ENCODE data around the gene BTNL3. TPM values are rescaled to one million over a fixed set of nuclear protein-coding genes. Genes with fewer than 3 reads are reported as not detected.

Gene BTNL3
- total RNA-seq, 1 donor from 2014 or later, result 0.34 TPM

GRCh38 chr5:181042036-181042713 is 53.5 kb downstream of the BTNL3 start:
- no peaks in the 10 kb centered on the region for H3K9me3 Mint-ChIP-seq
- H3K9me3 ChIP-seq (ENCODE audit: low read depth), result no peaks in the 10 kb centered on the region
- H3K4me1 ChIP-seq, result no peaks in the 10 kb centered on the region
- H2AFZ ChIP-seq (replicated peaks), result no peak overlapping the region
- H4K20me1 ChIP-seq (ENCODE audit: low read depth), result no peaks in the 10 kb centered on the region
- no peaks in the 10 kb centered on the region for H3K36me3 Mint-ChIP-seq
- H3K36me3 ChIP-seq, result no peaks in the 10 kb centered on the region
- no peaks in the 10 kb centered on the region for H3K79me2 ChIP-seq (ENCODE audit: low read depth)
- no peak overlapping the region for H3K4me3 ChIP-seq
- no peak for DNase-seq (ENCODE audit: low spot score)
- no peak overlapping the region for H3K4me2 ChIP-seq
- H3F3A ChIP-seq (ENCODE audit: low read depth), result no peaks in the 10 kb centered on the region
- no peak overlapping the region for H3K27ac Mint-ChIP-seq
- H3K27me3 Mint-ChIP-seq (ENCODE audit: insufficient read depth, low read depth), result peaks cover 4% of the 10 kb centered on the region
- H3K9ac ChIP-seq, result no peak overlapping the region
- TF ChIP-seq CTCF (IDR thresholded peaks at IDR 0.05) (no peak), EZH2 (IDR thresholded peaks at IDR 0.05) (no peak), EZH2phosphoT487 (IDR thresholded peaks at IDR 0.05) (no peak)
- H3K4me1 Mint-ChIP-seq, result peaks cover 6% of the 10 kb centered on the region
- no peak overlapping the region for H3K4me3 Mint-ChIP-seq
- no peak overlapping the region for H3K27ac ChIP-seq
- peaks cover 80% of the 10 kb centered on the region for H3K27me3 ChIP-seq

GRCh38 chr5:181042722-181043121 is 54.1 kb downstream of the BTNL3 start:
- H3K79me2 ChIP-seq (ENCODE audit: low read depth), result no peaks in the 10 kb centered on the region

GRCh38 chr5:181043285-181044092 is 54.8 kb downstream of the BTNL3 start:
- DNase-seq (ENCODE audit: low spot score), result no peak
- no peak overlapping the region for H3K27ac Mint-ChIP-seq
- no peak for TF ChIP-seq EZH2 (IDR thresholded peaks at IDR 0.05)
- peak; percentile 7 for TF ChIP-seq CTCF (IDR thresholded peaks at IDR 0.05)

More at GRCh38 chr5:181042722-181043121, 54.1 kb downstream of the BTNL3 start:
- H3K27ac ChIP-seq, result no peak overlapping the region
- no peaks in the 10 kb centered on the region for H3K4me1 ChIP-seq
- TF ChIP-seq EZH2 (IDR thresholded peaks at IDR 0.05) (no peak), CTCF (IDR thresholded peaks at IDR 0.05) (no peak), EZH2phosphoT487 (IDR thresholded peaks at IDR 0.05) (no peak)
- no peaks in the 10 kb centered on the region for H3K36me3 Mint-ChIP-seq
- H3K4me1 Mint-ChIP-seq, result peaks cover 6% of the 10 kb centered on the region
- peaks cover 85% of the 10 kb centered on the region for H3K27me3 ChIP-seq
- DNase-seq (ENCODE audit: low spot score), result no peak
- H3K36me3 ChIP-seq, result no peaks in the 10 kb centered on the region
- no peak overlapping the region for H3K4me3 ChIP-seq
- H3F3A ChIP-seq (ENCODE audit: low read depth), result no peaks in the 10 kb centered on the region
- H3K4me3 Mint-ChIP-seq, result no peak overlapping the region
- H2AFZ ChIP-seq (replicated peaks), result no peak overlapping the region
- H3K4me2 ChIP-seq, result no peak overlapping the region
- no peaks in the 10 kb centered on the region for H3K9me3 Mint-ChIP-seq
- peaks cover 6% of the 10 kb centered on the region for H3K27me3 Mint-ChIP-seq (ENCODE audit: insufficient read depth, low read depth)
- H3K9me3 ChIP-seq (ENCODE audit: low read depth), result no peaks in the 10 kb centered on the region
- H3K27ac Mint-ChIP-seq, result no peak overlapping the region
- H4K20me1 ChIP-seq (ENCODE audit: low read depth), result no peaks in the 10 kb centered on the region
- H3K9ac ChIP-seq, result no peak overlapping the region

More at GRCh38 chr5:181043285-181044092, 54.8 kb downstream of the BTNL3 start:
- Histone ChIP-seq H3K27ac (no peak overlapping the region), H3K79me2 (ENCODE audit: low read depth) (no peaks in the 10 kb centered on the region), H3F3A (ENCODE audit: low read depth) (no peaks in the 10 kb centered on the region), H3K4me1 (no peaks in the 10 kb centered on the region), H3K9ac (no peak overlapping the region), H3K27me3 (peaks cover 93% of the 10 kb centered on the region), H4K20me1 (ENCODE audit: low read depth) (no peaks in the 10 kb centered on the region), H3K36me3 (no peaks in the 10 kb centered on the region), H3K9me3 (ENCODE audit: low read depth) (no peaks in the 10 kb centered on the region), H2AFZ (replicated peaks) (no peak overlapping the region), H3K4me3 (no peak overlapping the region), H3K4me2 (no peak overlapping the region)
- Mint-ChIP-seq H3K4me1 (peaks cover 6% of the 10 kb centered on the region), H3K27me3 (ENCODE audit: insufficient read depth, low read depth) (peaks cover 11% of the 10 kb centered on the region), H3K4me3 (no peak overlapping the region), H3K36me3 (no peaks in the 10 kb centered on the region), H3K9me3 (no peaks in the 10 kb centered on the region)
